HG03097 (cell line): ENCODE results near the gene MLANA.
A peak's percentile ranks its signal among the peaks of the same experiment; 100 is the strongest.
"Not testable (repeated sequence)": the region's sequence is repeated elsewhere in the genome, so short reads cannot be mapped to it uniquely, and the experiment has no call there.

ENCODE experiments used
- ATAC-seq: cut with Tn5 transposase; IDR thresholded peaks from one replicate; pipeline ENCODE4 v1.9.1; 2021; ENCODE audit not compliant: unreplicated experiment, low FRiP score

MLANA gene

DNA sequence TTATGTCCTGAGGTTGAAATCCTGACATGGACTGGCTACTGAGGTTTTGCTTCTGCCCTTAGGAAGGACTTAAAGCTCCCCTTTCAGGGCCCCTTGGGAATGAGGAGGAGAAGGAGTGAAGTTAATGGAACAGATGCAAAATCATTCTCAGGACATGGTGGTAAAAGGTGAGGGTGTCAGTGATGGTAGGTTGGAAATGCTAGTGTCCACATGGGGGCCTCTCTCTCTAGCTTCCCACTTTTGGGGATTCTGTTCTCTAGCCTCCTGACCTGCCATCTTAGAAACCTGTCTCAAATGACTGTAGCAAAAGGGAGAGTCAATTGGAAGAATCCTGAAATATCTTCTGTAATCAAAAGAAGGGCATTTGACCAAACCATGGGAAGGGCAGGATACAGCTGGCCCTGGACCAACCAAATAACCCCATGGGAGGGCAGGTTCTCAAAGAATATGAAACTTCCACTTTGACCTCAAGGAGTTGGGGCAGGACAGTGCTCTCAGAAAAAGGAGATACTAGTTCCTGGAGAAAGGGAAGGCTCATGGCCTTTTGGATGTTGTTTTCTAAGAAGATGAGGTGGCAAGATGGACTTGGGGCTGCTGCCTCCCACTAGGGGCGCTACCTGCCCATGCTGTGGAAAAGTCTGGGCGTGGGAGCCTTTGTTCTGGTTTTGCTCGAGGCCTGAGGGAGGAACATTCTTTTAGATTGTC, 21.2 kb upstream of the MLANA start:
- ATAC-seq: no peak

DNA sequence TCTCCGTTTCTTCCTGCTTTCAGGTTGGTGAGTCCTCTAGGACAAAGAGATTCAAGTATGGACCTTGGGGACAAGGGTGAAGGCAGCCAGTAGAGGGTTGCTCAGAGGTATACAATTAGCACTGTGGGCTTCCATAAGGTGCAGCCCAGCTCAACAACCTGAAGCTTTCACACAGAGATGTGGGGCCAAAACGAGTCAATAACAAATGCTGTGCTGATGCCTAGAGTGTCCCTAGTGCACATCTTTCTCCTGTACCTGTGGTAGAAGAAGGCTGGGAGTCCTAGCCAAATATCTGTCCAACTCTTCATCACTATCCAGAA, 20.7 kb upstream of the MLANA start:
- ATAC-seq: no peak

DNA sequence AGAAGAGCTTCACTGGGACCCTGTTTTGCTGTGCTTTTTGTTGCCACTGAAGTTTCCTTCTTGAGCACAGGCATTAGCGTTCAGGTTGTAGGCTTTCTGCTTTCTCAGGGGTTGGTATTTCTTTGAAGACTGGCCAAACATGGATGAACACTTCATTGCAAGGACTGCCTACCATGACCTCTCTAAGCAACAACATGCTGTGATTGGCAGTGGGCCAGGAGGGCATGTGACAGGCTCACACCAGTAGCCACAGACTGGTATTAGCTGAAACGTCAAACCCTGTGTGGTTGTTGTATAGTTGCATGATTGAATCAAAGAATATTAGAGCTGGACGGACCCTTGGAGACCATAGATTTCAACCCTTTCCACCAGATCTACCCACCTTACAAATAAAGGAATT, 20.0 kb upstream of the MLANA start:
- no peak for ATAC-seq

DNA sequence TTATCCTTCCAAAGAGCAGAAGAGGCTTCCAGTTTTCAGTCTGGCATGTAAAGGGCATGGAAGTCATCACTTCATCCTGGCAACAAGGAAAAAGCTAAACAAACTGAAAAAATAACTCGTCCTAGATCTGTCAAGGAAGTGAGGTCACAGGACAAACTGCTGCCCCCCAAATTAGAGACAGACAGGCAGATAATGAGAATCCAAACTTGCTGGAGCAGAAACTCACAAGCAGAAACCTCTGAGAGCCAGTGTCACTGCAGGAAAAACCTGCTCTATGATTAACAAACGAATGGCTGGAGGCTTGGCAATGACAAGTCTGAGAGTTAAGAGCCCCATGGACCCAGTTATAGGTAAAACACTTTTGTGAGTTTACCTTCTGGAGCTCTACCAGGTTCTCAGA, 18.9 kb upstream of the MLANA start:
- ATAC-seq: no peak

DNA sequence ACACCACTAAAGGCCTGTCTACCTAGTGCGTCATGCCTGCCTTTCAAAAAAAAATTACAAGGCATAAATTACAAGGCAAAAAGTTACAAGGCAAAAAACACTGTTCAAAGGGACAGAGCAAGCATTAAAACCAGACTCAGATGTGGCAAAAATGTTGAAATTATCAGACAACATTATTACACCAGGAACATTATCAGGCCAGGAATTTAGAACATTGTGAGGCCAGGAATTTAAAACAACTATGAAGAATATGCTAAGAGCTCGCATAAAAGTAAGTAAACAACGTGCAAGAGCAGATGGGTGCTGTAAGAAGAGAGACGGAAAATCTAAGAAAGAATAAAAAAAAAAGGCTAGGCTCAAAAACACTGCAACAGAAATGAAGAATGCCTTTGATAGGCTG, 18.2 kb upstream of the MLANA start:
- ATAC-seq: no peak

DNA sequence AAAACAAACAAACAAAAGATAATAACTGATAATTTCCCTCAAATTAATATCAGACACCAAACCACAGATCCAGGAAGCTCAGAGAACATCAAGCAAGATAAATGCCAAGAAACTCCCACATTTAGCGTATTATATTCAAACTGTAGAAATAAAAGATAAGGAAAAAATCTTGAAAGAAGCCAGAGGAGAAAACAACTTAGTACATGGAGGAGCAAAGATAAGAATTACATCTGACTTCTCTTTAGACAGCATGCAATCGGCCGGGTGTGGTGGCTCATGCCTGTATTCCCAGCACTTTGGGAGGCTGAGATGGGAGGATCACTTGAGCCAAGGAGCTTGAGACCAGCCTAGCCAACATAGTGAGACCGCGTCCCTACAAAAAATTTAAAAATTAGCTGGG, 17.2 kb upstream of the MLANA start:
- ATAC-seq: no peak

DNA sequence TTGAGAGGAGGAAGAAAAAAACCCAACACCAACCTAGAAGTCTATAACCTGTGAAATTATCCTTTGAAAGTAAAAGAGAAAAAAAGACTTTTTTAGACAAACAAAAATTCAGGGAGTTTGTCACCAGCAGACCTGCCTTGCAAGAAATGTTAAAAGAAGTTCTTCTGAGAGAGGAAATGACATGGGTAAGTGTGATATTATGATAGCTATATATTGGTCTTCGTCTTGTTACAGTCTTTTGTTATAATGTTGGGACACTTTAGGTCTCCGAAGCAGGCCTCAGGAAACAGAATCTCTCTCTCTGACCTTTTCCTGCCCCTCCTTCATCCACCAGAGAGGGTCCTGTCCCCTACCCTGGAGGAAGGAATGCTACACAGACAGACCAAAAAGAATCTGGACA, 16.6 kb upstream of the MLANA start:
- ATAC-seq: no peak

DNA sequence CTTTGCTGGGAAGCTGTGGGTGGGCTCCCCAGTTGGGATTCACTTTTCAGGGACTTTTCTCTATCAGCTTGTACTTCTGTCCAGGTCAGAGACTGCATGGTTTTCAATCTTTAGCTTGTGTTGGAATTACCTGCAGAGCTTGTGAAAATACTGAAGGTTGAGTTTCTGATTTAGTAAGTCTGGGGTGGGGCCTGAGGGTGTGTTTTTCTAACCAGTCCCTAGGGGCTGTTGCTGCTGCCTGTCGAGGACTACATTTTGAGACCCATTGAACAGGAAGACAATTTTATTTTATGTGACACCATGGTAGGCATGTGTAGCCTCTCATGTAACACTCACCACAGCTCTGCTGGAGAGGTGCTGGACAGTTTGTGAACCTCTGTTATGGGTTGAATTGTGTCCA, 14.7 kb upstream of the MLANA start:
- no peak for ATAC-seq

DNA sequence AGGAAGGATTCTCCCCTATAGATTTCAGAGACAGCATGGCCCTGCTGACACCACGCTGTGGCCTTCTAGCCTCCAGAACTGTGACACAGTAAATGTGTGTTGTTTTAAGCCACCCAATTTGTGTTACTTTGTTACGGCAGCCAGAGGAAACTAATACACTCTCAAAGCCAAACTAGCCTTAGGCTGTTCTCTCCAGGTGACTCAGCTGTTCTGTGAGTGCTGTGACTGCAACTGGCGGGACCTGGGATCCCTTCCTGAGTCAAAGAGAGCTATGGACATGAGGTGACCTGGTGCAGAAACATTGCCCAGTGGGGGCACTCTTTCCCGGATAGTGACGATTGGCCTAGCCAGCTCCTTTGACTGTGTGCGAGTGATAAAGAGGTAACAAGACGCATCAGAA, 14.0 kb upstream of the MLANA start:
- no peak for ATAC-seq

DNA sequence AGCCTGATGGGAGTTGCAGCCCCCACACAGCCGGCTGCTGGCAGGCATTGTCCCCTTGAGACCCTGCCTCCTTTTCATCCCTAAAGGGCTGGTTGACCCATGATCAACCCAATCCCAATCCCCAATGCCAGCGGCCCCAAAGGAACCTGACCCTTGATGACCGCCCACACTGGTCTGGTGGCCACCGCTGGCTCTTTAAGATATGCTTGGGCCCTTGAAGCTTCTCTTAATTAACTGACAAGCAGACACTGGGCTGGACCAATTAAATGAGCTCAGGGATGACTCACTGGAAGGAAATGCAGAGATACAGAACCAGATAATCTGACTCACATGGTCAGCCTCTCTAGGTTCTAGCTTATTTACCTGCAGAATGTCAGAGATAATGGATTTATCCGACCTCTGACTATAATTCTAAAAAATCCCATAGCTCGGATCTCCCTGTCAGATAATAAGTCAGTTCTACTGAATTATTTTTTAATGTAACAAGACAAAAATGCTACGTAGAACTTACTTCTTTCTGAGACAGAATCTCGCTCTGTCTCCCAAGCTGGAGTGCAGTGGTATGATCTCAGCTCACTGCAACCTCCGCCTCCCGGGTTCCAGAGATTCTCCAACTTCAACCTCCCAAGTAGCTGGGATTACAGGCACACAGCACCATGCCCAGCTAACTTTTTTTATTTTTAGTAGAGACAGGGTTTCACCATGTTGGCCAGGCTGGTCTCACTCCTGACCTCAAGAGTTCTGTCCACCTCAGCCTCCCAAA, 11.1 kb upstream of the MLANA start:
- no peak for ATAC-seq

DNA sequence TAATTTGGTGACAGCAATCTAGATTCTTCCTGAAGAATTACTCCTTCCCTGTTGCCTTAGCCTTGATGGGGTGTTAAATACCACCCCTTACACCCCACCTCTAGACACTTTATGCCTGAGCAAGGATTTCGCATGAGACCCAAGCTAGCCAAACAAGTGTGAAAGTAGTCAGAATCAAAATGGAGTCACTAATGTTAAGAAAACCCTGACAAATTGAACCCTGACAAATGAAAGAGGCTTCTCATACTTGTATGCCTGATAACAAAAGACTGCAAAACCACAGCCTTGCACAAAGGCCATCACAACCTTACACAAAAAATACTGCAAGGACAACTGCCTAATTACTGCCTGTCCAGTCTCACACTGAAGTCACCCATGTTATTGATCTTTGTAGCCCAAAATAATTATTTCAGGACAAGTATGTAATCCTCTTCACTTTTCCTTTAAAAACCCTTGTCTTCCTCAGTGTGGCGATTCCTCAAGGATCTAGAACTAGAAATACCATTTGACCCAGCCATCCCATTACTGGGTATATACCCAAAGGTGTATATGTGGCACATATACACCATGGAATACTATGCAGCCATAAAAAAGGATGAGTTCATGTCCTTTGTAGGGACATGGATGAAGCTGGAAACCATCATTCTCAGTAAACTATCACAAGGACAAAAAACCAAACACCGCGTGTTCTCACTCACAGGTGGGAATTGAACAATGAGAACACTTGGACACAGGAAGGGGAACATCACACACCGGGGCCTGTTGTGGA, 8.3 kb upstream of the MLANA start:
- ATAC-seq: not testable (repeated sequence)

DNA sequence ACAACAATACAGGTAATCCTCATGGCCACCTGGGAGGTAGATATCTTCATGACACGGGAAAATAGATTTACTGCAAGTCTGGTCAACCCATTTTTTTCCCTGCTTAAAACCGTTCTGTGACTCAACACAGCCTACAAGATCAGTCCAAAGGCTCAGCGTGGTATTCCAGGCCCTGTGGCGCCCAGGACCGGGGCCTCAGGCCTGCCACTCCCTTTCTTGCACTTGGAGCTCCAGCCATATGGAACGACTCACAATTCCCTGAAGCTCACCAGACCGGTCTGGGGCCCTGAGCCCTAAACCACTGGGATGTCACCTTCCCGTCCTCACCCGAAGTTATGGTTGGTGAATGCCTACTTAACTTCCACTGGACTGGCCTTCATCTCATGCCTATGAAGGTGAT, 6.5 kb upstream of the MLANA start:
- no peak for ATAC-seq

DNA sequence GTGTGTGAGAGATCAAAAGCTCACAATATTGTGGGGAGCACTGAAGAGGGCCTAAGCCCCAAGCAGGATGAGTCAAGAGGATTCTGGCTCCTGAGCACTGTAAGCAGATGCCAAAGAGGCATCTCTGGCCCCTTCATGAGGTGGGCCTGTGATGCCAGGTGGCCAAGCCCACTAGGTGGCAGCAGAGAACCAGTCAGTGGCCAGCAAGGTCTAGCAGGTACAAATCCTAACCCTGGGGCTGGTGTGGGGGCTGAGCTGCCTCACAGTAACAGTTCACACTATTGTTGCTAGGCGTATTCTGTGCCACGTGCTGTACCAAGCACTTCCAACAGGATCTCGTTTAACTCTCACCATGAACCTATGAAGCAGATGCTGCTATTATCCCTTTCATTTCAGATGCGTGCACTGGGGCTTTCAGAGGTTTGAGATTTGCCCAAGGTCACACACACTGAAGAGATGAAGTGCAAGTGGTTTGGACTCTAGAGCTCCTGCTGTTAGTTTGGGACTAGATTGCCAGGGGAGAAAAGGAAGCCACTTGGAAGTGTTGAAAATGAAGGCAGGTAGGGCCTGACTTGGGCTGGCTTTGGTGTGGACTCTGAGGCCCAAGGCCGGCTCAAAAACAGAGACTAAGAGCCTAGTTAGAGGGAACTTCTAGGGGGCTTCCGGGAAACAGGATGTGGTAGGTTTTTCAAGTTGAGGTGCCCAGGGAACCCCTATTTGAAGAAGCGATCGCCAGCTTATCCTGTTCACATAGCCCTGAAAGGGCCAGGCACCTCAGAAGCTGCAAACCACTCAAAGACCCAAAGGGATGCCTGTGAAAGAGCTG, 4.4 kb upstream of the MLANA start:
- ATAC-seq: peak; percentile 63

DNA sequence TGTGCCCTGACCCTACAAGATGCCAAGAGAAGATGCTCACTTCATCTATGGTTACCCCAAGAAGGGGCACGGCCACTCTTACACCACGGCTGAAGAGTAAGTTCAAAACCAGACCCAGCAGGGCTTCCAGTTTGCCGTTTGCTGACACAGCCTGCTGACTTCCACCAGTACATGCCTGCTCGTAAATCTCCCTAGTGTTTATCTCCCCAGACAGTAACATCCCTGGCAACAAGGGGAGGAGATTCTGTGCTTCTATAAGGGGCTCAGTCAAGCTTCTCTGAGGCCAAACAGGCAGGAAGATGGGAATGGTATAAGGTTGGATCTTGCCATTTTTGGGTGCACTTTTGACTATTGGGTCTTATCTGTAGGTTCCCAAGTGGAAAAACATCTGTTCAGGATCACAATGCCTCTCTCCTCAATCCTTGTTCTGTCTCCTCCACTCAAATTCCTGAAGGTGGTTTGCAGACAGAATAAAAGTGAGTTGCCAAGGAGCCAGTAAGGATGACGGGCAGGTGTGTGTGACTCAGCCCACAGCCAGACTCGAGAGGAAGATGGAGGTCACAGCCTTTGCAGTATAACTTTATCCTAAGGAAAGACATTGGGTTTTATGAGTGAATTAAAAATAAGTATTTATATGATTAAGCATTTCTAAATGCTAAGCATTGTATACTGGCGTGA, 1.9 kb downstream of the MLANA start:
- ATAC-seq: no peak

DNA sequence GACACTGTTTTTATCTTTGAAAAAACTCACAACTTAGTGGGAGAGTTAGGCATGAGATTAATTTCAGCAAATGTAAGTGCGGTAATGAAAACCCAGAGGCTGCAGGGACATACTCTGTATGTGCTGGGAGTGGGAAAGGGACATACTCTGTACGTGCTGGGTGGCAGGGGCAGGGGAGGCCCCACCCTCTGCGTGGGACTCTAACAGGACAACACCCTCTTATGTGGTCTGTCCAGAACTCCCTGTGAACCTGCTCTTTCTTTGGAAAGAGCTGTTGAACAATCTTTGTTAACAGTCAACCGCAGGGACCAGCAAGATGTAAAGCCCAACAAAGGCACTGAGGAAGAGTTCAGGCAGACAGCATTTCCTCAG, 2.4 kb downstream of the MLANA start:
- ATAC-seq: no peak

DNA sequence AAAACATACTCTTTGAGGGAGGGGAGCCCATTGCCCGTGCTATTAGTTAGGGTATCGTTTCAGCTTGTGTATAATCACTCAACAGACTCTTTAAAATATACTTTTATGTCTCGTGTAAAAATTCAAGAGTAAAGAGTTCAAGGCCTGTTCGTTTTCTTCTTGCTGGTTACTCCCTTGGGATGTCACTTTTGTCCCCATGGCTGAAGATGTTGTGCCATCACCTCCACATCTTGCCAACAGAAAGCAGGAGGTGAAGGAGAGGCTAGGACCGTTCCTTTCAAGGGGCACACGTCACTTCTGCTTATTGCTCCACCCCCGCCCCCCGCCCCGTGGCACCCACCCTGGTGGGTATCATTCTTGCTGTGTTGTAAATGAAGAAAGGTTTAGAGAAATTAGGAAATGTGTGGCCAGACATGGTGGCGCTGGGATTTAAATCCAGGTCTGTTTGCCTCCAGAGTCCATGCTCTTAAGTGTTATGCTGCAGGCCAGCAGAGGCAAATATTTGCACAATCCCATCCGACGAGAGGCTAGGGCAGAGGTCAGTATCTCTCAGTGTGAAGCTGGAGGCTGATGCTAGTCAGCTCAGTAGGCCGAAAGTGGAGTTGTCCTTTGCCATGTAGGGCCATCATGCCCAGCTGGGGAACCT, 3.0 kb downstream of the MLANA start:
- ATAC-seq: no peak

DNA sequence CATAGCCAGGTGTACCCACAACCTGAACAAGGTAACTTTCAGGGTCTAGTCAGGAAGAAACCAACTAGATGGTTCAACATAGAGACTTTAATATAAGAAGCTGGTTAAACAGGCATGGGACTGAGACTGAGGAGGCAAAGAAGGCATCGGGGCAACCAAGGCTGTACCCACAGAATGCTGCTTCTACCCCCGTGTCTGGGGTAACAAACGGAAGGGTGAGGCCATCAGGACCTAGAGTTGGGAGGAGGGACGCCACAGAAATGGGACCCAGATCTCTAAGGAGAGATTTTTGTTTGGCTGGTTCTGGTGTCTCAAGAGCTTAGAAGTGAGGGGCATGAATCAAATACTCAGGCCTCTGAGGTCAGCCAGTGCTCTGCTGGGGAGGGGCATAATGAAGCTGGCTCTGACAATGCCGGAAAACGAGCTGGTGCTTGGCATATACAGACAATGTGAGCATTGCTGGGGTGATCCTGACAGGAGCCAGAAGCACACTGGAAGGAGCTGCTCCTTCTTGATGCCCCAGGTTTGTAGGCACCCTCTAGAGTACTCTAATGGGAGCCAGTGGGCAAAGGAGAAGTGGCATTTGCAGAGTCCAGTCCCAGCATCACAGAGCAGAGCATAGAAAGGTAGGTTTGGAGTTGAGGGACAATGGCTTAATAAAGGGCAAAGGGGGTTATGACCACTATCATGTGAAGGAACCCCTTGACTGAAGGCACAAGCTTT, 3.7 kb downstream of the MLANA start:
- no peak for ATAC-seq

DNA sequence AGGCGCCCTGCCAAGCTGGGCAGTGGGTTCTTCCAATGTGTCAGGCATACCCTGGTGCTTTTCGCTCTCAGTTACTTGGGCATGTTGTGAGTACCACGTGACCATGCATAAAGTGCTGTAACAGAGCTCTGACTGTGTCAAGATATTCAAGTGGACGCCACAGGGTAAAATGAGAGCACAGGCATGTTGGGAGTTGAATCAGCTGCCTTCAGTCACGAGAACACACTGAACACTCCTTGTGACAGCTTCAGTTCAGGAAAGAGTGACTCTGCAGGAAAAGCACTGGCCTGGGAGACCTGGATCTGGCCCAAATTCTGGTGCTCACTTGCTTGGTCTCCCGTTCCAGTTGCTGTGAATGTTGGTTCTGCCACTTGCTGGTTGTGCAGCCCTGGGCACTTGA, 5.1 kb downstream of the MLANA start:
- ATAC-seq: no peak

DNA sequence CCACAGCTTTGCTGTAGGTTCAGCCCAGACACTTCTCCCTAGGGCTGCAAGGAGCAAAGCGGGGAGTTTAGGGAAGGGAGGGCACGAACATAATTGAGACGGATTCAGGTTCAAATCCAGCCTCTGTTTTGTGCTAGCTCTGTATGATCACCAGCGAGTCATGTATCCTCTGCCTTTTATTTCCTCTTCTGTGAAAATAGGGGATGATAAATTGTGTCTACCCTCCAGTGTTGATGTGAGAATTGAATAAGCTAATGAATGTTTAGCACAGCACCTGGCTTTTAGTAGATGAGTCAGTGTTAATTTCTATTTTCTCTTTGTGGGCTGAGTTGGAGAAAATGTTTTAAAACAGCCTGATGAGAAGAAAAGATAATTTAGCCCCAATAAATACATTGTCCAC, 6.2 kb downstream of the MLANA start:
- ATAC-seq: no peak
